ENCODE results near the gene SAP25.
A peak's percentile ranks its signal among the peaks of the same experiment; 100 is the strongest.

SAP25 gene

DNA sequence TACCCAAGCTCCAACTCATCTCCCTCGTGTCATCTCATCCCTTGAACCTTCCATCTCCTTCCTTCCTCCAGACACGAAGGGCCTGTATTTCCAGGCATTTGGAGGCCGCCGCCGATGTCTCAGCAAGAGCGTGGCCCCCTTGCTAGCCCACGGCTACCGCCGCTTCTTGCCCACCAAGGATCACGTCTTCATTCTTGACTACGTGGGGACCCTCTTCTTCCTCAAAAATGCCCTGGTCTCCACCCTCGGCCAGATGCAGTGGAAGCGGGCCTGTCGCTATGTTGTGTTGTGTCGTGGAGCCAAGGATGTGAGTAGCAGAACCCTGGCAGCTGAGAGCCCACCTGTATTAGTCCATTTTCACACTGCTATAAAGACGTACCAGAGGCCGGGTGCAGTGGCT is 17.9 kb upstream of the SAP25 start:
- H3K27ac ChIP-seq: no peak overlapping the region
- no peak for TF ChIP-seq ZFX (IDR thresholded peaks at IDR 0.05; ENCODE audit: borderline replicate concordance)
- TF ChIP-seq, protein P1, sequence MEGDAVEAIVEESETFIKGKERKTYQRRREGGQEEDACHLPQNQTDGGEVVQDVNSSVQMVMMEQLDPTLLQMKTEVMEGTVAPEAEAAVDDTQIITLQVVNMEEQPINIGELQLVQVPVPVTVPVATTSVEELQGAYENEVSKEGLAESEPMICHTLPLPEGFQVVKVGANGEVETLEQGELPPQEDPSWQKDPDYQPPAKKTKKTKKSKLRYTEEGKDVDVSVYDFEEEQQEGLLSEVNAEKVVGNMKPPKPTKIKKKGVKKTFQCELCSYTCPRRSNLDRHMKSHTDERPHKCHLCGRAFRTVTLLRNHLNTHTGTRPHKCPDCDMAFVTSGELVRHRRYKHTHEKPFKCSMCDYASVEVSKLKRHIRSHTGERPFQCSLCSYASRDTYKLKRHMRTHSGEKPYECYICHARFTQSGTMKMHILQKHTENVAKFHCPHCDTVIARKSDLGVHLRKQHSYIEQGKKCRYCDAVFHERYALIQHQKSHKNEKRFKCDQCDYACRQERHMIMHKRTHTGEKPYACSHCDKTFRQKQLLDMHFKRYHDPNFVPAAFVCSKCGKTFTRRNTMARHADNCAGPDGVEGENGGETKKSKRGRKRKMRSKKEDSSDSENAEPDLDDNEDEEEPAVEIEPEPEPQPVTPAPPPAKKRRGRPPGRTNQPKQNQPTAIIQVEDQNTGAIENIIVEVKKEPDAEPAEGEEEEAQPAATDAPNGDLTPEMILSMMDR (IDR thresholded peaks at IDR 0.05): no peak

DNA sequence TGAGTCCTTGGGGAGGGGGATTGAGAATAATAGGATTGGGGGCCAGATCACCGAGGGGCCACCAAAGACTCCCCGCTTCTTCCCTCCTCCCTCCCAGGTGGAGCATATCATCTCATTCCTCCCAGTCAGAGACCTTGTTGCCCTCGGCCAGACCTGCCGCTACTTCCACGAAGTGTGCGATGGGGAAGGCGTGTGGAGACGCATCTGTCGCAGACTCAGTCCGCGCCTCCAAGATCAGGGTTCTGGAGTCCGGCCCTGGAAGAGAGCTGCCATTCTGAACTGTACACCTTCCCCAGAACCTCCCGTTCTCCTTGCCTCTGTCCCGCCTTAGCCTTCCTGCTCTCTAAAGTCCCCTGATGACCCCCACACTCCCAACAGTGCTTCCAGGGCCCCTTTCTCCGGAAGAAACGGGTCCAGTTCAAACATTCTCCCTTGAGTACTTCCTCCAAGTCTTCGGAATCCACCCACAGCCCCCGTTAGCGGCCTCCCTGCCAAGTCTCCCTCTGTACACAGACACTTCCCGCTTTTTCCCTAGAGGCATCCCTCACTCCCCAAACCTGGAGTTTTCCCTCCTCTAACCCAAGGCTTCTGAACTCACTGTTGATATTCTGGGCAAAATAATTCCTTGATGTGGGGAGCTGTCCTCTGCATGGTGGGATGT is 16.5 kb upstream of the SAP25 start:
- H3K27ac ChIP-seq: no peak overlapping the region
- TF ChIP-seq ZFX (IDR thresholded peaks at IDR 0.05; ENCODE audit: borderline replicate concordance): no peak
- TF ChIP-seq, protein P1 (IDR thresholded peaks at IDR 0.05): no peak

DNA sequence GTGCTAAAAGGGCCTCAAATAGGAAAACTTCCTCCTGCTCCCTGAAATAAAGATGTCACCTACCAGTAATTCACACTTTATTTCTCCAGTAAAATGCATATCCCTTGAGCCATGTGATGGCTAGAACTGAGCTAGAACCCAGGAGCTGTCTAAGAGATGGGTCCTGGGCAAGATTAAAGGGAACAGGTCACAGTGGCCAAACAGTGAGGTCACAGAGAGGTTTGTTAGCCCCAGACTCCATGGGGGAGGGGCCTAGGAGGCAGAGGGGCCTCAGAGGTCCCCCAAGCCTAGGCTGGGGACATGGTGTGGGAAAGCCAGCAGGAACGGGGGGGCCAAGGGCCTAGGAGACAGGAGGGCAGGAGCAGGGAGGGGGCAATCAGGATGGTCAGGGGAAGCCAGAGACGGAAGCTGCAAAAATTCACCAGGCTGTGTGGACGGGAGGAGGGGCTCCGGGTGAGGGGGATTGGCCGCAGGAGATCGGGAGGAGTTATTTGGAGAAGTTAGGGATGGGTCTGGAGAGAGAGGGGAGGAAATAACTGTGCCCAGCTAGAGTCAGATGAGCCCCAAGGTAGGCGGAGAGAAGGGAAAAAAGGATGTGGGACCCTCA is 15.7 kb upstream of the SAP25 start:
- TF ChIP-seq, protein P1 (IDR thresholded peaks at IDR 0.05): no peak
- no peak for TF ChIP-seq ZFX (IDR thresholded peaks at IDR 0.05; ENCODE audit: borderline replicate concordance)
- no peak overlapping the region for H3K27ac ChIP-seq

DNA sequence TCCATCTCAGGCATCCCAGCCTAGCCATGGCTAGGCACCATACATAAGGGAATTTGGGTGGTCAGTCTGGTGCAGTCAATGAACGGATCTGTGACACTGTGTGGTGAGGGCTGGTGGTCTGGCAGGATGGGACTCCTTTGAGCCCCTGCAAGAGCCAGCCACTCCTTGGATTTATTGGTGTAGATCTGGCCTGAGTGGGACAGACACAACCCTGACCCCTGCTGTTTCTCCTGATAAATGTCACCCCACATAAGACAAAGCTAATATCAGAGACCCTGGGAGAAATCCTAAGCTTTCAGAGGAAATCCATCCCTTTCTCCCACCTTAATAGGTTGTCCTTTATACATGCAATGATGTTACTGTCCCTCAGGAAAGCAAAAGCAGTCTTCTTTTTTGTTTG is 14.7 kb upstream of the SAP25 start:
- no peak overlapping the region for H3K27ac ChIP-seq
- TF ChIP-seq ZFX (IDR thresholded peaks at IDR 0.05; ENCODE audit: borderline replicate concordance): no peak
- TF ChIP-seq, protein P1 (IDR thresholded peaks at IDR 0.05): peak; percentile 53

DNA sequence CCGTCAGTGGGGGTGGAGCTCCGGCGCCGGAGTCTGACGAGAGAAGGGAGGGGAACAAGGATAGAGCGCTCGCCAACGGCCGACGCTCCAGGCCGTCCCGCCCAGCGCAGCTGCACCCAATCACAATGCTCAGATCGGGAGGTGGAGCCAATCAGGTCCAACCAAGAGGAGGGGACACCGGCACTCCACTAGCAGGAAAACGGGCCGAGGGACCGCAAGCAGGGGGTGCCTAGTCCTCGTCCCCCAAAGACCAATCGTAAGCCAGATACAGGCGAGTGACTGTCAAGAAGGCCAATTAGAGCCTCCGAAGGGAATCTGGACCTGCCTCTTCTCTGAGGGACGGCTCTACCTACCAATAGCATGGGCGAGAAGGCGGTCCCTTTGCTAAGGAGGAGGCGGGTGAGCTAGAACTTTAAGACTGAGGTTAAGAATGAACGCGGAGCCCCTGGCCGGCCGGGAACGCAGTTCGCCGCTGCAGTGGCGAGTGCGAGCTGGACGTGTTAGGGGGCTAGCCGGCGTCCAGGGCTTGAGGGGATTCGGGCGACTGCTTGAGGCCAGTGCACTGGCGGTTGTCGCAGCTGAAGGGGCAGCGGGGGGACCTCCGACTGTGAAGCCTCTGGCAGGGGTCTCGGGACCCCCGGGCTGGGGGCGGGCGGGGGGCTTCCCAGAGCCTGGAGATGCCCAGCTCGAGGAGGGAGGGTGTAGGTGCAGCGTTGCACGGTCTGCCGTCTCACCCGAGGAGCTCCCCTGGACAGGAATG is 12.7 kb upstream of the SAP25 start, which contains the start of gene FBXO24:
FBXO24 (plus strand) TSS at position 63 of the 760 bp plus-strand sequence; CDS start at position 361, 298 bp downstream.
- TF ChIP-seq ZFX (IDR thresholded peaks at IDR 0.05; ENCODE audit: borderline replicate concordance): no peak
- TF ChIP-seq, protein P1 (IDR thresholded peaks at IDR 0.05): no peak
- peak within 1 kb of the TSS; percentile 100 for H3K27ac ChIP-seq

DNA sequence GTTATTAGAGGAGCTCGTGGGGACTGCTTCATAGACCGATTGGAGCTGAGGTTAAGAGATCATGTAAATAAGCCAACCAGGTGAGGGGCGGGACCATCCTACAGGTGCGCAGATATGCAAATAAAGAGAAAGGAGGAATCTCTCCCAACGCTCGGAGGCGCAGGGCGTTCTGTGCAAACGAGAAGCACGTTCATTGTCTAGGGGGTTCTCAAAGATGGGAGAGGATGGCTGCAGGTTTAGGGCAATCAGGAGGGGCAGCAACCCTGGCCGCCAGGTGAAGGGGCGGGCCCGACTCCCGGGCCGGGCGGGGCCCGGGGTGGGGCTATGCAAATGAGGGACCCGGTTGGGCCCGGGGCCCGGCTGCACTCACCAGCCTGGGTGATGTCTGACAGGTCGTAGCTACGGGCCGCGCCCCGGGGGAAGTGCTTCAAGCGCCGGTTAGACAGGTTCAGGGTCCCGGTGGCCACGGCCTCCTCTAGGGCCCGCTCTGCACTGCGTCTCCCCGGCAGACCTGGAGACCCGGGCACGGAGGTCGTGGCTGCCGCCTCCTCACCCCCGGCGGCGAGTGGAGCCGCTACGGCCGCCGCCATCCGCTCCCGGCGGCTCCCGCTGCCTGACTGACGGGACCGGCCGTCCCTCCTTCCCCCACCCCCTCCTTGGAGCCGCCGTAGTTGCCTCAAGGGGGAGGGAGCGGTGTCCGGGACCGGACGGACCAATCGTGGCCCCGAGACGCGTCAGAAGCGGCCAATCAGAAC is 12.0 kb upstream of the SAP25 start, which contains the start of gene LRCH4:
LRCH4 (minus strand) TSS at position 619 of the 755 bp plus-strand sequence; CDS start at position 590, 29 bp downstream.
- TF ChIP-seq, protein P1 (IDR thresholded peaks at IDR 0.05): 0 out of 2 replicates have a peak, but pooled peaks have one; percentile 9
- no peak for TF ChIP-seq ZFX (IDR thresholded peaks at IDR 0.05; ENCODE audit: borderline replicate concordance)
- peak within 1 kb of the TSS; percentile 100 for H3K27ac ChIP-seq
